Fibroblast of skin of right biceps (primary cell): ENCODE results near the gene PFDN6.
A peak's percentile ranks its signal among the peaks of the same experiment; 100 is the strongest.
"Not testable (repeated sequence)": the region's sequence is repeated elsewhere in the genome, so short reads cannot be mapped to it uniquely, and the experiment has no call there.

Source experiments
- DNase-seq: peaks from one replicate; pipeline ENCODE4 v3.0.0-alpha.2; 2013

Gene PFDN6

DNA sequence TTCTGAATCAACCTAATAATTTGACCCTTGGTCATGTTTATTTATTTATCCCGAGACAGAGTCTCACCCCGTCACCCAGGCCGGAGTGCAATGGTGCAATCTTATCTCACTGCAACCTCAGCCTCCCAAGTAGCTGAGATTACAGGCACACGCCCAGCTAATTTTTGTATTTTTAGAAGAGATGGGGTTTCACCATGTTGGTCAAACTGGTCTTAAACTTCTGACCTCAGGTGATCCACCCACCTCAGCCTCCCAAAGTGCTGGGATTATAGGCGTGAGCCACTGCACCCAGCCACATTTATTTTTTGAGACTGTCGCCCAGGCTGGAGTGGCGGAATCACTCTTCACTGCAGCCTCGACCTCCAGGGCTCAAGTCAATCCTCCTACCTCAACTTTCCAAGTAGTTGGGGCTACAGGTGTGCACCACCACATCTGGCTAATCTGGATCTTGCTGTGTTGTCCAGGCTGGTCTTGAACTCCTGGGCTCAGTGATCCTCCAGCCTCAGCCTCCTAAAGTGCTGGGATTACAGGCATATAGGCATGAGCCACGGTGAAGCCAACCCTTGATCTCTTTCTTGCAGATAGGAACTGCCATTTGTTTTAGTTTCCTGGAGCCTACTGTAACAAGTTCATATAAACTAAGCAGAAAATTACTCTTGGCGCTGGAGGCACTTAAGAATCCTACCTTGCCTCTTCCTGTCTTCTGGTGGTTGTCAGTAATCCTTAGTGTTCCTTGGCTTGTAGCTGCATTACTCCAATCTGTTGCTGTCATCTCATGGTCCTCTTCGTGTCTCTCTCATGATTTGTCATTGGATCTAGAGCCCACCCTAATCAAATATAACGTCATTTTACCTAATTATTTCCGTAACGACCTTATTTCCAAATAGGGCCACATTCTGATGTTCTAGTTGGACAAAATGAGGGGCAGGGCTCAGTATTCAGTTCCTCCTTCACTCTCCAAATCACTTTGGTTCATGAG is 15.2 kb upstream of the PFDN6 start:
- DNase-seq: no peak

DNA sequence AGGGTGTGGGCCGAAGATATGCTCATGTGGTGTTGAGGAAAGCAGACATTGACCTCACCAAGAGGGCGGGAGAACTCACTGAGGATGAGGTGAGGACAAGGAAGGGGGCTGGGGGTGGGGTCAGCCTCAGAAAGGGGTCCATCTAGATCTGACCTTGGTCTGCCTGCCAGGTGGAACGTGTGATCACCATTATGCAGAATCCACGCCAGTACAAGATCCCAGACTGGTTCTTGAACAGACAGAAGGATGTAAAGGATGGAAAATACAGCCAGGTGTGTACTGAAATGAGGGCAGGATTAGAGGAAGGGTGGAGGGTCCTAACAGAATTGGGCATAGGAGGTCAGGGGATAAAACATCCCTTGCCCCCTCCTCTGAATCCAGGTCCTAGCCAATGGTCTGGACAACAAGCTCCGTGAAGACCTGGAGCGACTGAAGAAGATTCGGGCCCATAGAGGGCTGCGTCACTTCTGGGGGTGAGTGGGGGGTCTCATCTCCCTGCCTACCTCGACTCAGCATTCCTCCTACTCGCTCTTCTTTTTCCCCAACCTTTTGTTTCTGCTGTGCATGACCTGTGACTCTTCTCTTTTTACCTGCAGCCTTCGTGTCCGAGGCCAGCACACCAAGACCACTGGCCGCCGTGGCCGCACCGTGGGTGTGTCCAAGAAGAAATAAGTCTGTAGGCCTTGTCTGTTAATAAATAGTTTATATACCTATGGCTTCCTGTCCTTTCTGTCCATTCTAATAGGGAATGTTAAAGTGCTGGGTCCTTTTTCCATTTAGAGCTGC is 13.4 kb upstream of the PFDN6 start:
- not testable (repeated sequence) for DNase-seq

DNA sequence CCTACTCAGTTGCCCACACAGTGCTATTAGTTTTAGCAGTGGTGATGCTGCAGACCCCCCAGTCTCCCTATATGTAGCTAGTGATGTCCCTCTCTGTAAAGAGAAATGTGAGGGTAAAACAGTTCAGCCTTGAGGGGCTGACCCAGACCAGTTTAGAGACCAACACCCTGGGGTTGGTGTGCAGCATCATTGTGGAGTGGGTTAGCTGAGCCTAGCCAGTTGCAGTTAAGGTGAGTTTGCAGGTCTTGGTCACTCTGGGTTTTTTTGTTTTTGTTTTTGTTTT is 12.9 kb upstream of the PFDN6 start:
- peak; percentile 3 for DNase-seq

DNA sequence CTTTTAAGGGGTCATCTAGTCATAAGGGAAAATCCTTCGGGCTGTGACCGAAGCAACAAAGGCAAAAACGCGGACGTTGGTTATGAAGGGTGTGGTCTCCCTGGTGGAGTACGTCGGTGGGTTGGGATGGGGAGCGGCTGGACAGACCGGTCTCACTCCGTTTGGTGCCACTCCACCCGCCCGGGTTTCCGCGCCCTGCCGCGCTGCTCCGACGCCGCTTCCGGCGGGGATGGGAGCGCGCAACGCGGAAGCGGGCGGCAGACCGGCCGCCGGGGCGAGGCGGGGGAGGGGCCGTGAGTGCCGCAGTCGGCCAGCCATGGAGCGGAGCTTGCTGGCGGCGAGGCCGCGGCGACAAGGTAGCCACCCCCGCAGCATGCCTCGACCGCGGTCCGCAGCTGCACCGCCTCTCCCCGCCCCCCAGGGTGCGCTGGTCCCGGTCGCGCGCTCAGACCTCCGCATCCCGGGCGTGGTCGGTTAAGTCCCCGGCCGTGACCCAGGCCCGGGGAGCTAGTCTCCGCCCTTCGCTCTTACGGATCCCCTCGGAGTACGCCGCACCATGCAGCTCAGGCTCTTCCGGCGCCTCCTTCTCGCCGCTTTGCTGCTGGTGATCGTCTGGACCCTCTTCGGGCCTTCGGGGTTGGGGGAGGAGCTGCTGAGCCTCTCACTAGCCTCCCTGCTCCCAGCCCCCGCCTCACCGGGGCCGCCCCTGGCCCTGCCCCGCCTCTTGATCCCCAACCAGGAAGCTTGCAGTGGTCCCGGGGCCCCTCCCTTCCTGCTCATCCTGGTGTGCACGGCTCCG is 12.3 kb upstream of the PFDN6 start, which contains the start of gene B3GALT4:
Gene B3GALT4 (plus strand): TSS at position 260 of the 799 bp plus-strand sequence. CDS start 297 bp downstream, at position 557.
- DNase-seq: peak; percentile 76

DNA sequence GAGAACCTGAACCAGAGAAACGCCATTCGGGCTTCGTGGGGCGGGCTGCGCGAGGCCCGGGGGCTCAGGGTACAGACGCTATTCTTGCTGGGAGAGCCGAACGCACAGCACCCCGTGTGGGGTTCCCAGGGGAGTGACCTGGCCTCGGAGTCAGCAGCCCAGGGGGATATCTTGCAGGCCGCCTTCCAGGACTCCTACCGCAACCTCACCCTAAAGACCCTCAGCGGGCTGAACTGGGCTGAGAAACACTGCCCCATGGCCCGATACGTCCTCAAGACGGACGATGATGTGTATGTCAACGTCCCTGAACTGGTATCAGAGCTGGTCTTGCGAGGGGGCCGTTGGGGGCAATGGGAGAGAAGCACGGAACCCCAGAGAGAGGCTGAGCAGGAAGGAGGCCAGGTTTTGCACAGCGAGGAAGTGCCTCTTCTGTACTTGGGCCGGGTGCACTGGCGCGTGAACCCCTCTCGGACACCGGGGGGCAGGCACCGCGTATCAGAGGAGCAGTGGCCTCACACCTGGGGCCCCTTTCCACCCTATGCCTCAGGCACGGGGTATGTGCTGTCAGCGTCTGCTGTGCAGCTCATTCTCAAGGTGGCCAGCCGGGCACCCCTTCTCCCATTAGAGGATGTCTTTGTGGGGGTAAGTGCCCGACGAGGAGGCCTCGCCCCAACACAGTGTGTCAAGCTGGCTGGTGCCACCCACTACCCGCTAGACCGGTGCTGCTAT is 11.6 kb upstream of the PFDN6 start:
- DNase-seq: peak; percentile 22

DNA sequence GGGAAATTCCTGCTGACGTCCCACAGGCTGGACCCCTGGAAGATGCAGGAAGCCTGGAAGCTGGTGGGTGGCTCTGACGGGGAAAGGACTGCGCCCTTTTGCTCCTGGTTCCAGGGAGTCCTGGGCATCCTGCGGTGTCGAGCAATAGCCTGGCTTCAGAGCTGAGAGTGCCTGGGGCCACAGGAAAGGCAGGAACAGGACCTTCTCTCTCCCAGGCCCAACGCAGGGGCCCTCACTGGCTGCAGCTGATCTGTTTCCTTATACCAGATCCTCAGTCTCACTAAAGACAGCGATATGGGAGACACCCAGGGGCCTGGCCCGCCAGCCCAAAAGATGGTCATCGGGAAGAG is 11.0 kb upstream of the PFDN6 start:
- DNase-seq: no peak

DNA sequence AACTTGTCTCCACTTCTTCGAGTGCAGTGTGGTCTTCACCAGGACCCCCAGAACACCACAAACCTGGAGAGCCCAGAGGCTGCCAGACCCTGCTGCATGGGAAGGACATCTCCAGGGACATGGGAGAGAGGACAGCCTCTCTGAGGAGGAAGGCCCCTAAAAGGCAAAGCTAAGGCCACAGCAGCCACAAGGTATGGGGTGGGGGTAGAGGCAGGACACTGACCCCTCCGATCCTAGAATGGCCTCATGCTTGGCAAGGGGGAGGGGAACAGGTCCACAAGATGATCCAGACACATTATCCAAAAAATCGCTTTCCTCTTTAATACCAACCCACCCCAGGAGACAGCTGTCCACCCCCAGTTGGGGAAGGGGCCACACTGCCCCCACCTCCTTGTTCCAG is 10.6 kb upstream of the PFDN6 start:
- DNase-seq: no peak

DNA sequence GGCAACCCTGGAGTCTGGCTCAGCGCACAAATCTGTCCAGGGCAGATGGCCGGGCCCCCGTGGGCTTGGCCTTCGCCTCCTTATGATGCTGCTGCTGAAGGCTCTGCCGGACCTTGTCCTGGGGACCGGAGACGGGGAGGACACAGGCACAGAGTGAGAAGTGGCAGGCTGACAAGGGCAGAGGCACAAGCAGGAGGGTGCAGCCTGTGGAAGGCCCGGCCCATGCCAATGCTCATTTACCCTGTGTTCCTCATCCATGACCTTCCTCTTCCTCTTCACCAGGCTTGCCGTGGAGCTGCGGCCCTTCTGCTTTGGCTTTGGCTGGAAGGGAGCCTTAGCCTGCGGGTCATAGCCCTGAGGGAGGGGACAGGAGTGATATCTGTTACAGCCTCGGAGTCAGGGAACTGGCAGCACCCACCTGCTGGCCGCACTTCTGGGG is 10.1 kb upstream of the PFDN6 start:
- no peak for DNase-seq

DNA sequence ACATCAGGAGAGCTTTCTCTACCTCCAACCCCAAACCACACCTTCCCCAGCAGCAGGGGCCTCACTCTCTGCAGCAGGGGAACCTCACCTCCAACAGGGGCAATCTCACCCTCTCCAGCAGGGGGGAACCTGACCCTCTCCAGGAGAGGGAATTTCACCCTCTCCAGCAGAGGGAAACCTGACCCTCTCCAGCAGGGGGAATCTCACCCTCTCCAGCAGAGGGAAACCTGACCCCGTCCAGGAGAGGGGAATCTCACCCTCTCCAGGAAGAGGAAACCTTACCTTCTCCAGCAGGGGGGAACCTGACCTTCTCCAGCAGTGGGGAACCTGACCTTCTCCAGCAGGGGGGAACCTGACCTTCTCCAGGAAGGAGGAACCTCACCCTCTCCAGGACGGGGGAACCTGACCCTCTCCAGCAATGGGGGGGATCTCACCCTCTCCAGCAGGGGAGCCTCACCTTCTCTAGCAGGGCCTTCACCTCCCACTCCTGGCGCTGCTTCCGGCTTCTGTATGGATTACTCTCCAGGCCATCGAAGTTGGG is 9.4 kb upstream of the PFDN6 start:
- peak; percentile 62 for DNase-seq

DNA sequence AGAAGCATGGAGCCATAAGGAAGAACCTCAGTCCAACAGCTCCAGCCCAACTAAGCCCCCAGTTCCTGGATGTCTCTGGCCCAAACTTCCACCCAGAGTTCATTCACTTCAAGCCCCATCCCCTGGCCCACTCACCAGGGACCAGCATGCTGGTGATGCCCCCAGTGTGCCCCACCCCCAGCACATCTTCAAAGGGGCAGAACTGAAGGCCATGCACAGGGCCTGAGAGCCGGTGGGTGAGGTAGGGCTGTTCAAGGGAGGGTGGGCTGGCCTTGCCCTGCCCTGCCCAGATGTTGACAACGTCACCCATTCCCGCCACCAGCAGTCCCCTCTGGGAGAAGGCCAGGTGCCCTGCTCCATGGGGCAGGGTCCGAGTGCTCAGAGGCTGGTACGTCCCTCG is 8.9 kb upstream of the PFDN6 start:
- no peak for DNase-seq

DNA sequence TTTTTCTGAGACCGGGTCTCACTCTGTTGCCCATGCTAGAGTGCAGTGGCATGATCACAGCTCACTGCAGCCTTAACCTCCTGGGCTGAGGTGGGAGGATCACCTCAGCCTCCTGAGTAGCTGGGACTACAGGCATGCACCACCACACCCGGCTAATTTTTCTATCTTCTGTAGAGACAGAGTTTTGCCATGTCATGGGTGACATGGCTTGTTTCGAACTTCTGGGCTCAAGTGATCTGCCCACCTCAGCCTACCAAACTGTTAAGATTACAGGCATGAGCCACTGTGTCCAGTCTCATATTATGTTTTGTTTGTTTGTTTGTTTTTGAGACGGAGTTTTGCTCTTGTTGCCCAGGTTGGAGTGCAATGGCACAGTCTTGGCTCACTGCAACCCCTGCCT is 4.2 kb upstream of the PFDN6 start:
- not testable (repeated sequence) for DNase-seq

DNA sequence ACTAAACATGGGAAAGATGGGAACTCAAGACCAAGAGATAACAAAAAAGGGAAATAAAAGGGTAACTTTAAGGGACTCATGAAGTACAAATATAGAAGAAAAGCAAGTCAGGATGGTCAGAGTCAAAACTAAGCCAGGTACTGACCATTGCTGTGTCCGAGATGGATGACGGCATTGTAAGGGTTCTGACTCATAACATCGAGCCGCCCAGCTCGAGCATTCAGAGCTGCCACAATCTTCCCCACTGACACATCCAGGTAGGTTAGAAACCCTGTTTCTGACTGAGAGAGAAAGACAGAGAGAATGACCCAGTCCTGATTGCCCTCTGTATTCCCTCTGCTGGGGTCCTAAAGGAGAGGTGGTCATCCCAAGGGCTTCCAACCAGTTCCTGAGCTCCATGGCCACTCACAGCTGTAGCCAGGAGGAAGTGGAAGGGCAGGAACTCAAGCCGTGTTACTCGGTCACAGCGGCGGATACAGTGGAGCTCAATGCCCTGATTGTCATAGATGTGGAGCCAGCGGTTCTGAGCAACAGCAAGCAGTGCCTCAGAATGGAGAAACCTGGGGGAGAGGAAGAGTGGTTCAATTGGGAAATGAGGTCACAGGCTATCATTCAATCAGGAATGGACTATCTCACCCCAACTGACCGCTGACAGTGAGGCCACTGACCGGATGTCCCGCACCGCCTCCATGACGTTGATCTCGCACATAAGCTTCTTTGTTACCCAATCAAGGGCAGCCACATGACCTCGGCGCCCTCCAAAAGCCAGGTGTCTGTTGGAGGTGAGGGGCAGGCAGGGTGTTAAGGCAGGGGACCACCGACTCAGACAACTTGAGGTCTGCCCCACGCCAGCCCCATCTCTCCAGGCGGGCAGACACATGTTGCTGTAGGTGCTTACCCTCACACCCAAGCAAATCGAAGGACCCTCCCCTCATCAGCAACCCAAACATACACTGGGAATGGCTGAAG is 2.2 kb upstream of the PFDN6 start:
- no peak for DNase-seq

DNA sequence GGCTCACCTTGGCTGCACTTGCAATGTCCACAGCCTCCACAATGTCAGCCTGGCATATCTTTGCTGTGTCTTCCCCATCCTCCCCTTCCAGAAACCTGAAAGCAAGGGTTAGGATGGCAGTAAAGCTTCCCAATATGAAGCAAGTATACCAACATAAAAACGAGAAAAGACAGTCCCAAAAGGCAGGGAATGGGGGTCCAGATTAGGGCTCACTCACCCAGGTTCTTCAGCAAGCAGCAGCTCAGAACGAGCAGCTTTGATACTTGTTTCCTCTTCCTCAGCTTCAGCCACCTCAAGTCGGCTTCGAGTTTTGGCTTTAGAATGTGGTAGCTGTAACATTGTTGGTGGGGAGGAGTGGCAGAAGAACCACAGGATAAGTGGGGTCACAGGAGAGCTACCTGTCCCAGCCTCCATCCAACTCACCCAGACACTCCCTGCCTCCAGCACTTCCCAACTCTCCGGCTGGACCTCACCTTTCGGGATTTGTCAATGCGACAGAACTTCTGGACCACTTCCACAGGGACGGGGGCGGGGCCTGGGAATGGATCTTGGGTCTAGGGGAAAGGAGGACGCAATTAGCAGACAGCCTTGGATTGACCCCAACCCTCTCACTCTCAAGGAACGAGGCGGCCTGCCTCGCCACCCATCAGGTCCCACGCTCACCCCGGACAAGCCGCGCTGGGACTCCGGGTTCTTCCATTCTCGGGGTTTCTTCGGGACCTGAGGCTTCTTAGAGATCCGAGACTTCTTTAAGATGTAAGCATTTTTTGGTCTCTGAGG is 1.1 kb upstream of the PFDN6 start:
- no peak for DNase-seq

DNA sequence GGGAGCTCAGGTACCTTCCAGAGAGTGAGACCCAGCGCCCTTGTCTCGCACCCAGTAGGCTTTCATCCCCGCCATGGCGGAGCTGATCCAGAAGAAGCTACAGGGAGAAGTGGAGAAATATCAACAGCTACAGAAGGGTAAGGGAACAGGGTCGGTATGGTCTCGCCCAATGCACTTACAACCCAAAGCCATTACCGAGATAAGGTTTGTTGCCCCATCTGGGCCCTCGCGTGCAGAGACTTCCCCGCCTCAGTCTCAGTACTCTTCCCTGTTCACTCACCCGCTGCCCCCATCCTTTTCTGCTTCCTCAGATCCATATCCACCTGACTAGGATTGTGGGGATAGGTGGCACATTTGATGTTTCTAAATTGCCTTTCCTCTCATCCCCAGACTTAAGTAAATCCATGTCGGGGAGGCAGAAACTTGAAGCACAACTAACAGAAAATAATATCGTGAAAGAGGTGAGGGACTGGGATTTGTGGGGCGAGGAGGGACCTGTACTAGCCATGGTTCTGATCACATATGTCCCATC is 449 bp downstream of the PFDN6 start:
- DNase-seq: no peak

DNA sequence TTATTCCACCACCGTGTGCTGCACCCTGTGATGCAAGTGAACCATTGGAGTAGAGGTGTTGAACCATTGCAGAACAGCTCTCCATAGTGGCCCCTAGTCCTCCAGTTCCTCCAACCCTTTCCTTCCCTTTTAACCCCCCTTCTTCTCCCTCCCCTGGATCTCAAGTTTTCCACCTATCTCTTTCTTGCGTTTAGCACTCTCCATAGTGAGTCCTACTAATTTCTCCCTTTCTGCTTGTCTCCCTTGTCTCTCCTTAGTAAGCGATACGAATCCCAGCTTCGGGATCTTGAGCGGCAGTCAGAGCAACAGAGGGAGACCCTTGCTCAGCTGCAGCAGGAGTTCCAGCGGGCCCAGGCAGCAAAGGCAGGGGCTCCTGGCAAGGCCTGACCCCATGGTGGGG is 1.1 kb downstream of the PFDN6 start:
- DNase-seq: no peak

DNA sequence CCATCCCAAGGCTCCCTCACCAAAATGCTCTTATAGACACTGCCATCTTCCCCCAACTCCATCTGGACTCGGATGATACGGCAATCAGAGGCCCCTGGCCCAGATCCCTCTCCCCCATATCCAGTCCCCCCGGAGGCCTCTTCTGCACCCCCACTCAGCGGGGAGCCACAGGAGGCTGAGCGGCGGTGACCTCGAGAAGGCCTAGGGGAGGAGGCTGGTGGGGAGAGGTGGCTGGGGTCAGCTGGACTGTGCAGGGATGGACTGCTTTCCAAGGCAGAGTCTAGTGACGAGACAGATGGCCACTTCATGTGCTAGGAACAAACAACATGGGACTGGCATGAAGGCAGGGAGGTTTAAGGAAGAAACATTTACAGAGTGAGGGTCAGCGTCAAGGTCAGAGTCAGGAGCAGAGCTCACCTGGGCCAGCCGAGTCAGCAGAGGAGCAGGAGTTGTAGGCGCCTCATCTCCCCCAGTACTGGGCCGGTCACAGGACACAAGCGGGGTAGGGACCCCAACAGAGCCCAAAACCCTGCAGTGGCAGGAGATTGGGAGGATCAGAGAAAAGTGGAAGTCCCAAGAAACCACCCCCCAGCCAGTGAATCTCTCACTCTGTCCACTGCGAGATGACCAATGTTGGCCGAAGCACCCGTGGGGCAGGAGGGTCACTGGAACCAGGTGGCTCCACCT is 3.7 kb downstream of the PFDN6 start:
- no peak for DNase-seq

DNA sequence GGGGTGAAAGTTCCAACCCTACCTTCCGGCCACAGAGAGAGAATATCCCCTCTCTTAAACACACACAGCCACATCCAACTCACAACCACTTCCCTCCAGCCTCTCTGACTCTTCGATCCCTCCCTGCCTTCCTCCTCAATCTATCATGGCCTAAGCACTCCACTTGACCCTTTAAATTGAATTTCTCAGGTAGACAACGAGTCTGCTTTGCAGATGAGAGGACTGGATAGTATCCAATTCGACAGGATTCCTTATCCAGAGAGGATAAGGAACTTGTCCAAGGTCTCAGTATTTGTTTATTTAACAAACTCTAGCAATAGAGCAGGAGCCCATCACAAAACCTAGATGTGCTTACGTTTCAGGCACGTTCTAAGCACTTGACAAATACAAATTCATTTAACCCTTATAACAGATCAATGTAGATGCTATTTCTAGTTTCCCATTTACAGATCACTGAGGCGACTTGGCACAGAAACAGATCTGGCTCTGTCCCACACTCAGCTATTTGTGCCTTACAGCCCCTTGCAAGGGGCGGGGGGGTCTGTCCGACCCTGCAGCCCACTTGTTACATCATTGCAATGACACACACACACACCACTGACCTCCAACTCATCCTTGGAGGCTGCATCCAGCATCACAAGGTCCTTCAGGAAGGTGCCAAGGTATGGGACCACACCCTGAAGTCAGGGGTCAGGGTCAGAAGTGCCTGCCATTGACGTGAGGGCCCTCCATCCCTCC is 4.9 kb downstream of the PFDN6 start:
- no peak for DNase-seq

DNA sequence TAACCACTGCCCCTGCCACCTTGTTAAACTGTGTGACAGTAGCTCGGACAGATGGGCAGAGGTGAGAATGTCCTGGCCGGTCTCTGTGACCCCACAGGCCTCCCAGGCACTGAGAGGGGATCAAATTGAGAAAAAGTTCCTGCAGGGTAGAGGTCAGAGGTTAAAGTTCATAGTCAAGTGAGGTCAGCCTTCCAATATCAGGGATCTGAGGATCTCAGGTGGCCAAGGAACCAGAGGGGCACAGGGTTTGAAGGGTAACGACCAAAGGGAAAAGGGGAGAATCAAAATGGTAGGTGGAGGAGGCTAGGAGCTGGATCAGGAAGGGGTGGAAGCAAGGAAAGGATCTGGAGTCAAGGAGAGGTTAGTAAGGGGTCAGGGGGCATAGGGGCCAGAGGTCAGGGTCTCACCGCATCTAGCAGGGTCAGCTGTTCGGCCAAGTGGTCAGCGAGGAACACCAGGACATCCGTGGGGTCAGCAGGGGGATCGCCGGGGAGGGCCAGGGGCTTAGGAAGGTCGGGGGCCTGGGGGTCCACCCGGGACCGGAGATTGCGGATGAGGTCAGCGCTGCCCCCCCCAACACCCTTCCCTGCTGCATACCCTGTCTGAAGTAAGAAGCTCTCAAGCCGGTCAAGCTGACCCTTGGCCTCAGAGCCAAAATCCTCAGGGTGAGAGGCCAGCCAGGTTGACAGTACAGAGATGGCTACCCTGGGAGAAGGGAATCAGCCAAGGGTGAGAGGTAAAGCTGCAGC is 6.4 kb downstream of the PFDN6 start:
- DNase-seq: no peak
